HG03097 (cell line): ENCODE data around the gene TLCD5.

Experiments used
- ATAC-seq: cut with Tn5 transposase; IDR thresholded peaks from one replicate; pipeline ENCODE4 v1.9.1; 2021; ENCODE audit not compliant: unreplicated experiment, low FRiP score

The TLCD5 gene

GRCh38 chr11:120306519-120307242 lies 18.4 kb upstream of the TLCD5 start:
- no peak for ATAC-seq

DNA sequence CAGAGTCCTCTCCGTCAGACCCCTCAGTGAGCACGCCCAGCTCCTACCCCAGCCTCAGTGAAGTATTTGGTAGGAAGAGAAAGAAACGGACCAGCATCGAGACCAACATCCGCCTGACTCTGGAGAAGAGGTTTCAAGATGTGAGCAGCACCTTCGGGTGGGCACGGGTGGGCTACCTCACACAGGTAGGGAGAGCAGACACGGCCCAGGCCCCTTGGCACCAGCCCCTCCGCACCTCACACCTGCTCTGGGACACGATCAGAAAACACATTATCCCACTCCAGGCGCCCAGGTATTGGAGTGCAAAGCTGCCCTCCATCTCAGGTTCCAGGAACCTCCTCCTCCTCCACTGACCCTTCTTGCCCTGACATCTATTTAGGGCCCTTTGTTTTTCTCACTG lies 17.6 kb upstream of the TLCD5 start:
- ATAC-seq = no peak

DNA sequence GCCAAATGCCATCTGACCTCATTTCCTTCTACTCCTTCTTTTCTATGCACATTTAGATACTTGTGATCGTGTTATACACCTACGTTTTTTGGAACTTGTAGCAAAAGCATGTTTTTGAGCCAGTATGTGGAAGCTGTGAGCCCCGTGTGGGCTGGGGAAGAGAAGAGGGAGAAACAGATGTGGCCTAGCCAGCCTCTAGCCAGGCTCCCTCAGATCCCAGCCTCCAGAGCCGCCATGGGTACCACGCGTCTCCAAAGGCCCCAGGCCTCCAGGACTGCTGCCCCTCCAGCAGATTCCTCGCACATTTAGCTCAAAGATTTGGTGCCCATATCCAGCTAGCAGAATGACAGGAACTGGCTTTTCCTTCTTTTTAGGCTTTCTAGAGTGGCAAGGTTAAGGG lies 17.0 kb upstream of the TLCD5 start:
- no peak for ATAC-seq

DNA sequence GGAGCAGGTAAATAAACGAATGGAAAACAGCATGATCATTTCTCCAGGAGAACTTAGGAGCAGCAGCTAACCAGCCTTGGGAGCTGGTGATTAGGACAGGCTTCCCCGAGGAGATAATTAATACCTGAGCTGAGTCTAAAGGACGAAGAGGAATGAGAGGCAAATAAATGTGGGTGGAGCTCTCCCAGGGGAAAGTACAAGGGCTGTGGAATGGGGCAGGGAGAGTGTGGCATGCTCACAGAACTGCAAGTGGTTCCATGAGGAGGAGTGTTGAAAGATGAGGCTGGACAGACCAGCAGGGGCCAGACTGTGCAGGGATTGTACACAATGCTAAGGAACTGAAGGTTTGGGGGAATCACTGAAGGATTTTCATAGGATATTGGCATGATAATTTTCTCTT lies 14.2 kb upstream of the TLCD5 start:
- ATAC-seq = no peak

GRCh38 chr11:120314861-120315260 lies 10.2 kb upstream of the TLCD5 start:
- no peak for ATAC-seq

- ATAC-seq = no peak
Measured at GRCh38 chr11:120316880-120317688, 8.0 kb upstream of the TLCD5 start.

- ATAC-seq = no peak
Measured at GRCh38 chr11:120317689-120318480, 7.2 kb upstream of the TLCD5 start.

GRCh38 chr11:120318906-120319305 lies 6.2 kb upstream of the TLCD5 start:
- no peak for ATAC-seq

GRCh38 chr11:120326228-120326627 lies 1.1 kb downstream of the TLCD5 start:
- no peak for ATAC-seq

DNA sequence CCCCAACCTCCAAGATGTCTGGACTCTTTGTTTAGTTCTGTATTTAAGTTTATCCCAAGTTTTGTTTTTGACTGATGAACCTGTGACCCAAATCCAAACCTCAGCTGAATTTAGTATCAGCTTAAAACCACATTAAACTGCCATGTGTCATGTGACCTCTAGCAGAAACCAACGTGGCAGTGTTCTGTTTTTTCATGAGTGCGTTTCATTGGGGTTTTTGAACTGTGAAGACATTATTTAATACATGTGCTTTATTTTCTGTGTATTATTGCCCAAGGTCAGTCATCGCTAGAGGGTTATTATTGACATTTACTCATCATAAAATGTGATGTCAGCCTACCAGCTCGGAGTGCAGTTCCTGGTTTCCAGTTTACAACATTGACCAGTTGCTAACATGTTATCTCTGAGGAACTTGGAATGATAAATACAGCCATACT lies 1.8 kb downstream of the TLCD5 start:
- ATAC-seq = no peak

- ATAC-seq = no peak
Measured at GRCh38 chr11:120327311-120327710, 2.2 kb downstream of the TLCD5 start.

- ATAC-seq = no peak
Measured at GRCh38 chr11:120329556-120329955, 4.5 kb downstream of the TLCD5 start.

- no peak for ATAC-seq
Measured at GRCh38 chr11:120330045-120330444, 4.9 kb downstream of the TLCD5 start.

DNA sequence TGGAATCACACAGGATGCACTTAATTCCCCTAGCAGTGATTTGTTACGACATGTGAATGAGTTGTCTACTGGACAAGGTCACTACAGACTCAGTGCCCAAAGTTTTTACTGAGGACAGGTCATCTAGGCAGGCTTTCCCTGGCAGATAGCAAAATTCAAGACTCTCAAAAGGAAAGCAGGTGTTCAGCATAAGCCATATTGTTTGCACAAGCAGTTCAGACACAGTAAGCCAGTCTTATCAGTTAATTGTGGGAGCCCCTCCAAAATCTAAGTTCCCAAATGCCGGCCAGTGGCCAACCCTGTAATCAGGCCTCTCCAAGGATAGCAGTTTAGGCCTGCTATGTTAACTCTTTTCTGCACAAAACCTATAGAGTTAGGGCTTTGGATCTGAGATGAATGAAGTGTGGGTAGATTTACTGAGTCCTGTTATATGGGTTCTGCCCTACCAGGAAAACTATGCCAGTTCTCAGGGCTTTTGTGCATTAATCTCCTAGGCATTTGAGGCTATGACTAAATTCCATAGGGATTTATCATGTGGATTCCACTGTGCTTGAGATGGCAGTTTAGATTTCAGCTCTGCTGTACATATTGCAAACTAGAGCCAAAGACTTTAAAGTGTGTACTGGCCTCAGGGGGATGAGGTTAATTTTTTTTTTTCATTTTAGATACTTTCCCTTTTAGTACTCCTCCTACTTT lies 6.3 kb downstream of the TLCD5 start:
- ATAC-seq = no peak

- ATAC-seq = no peak
Measured at GRCh38 chr11:120332822-120333716, 8.0 kb downstream of the TLCD5 start.

GRCh38 chr11:120333801-120334200 lies 8.7 kb downstream of the TLCD5 start:
- no peak for ATAC-seq

- ATAC-seq = no peak
Measured at GRCh38 chr11:120334332-120334731, 9.2 kb downstream of the TLCD5 start.

DNA sequence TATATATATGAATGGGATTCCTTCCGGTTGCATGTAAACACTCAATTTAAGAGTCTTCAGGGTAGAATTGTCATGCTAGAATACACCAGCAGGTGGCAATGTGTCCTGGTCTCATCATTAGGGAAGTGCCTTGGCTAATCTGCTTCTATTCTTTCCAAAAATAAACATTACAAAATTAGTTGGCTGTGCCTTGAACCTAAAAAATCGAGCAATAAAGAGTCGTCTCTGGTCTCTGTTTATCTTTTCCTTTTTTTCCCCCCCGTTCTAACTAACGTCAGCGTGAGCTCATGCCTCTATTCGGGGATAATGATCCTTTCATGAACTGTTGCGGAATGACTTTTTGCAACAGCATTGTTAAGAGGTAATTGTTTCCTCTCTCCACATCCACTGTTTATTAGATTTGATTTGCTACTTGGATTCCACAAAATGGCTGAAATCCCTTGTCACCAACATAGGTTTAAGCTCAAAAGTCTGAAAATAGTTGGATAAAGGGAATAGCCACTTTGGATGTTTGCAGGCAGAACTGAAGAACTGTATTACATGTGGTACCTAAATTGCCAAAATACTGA lies 9.9 kb downstream of the TLCD5 start:
- ATAC-seq = no peak

DNA sequence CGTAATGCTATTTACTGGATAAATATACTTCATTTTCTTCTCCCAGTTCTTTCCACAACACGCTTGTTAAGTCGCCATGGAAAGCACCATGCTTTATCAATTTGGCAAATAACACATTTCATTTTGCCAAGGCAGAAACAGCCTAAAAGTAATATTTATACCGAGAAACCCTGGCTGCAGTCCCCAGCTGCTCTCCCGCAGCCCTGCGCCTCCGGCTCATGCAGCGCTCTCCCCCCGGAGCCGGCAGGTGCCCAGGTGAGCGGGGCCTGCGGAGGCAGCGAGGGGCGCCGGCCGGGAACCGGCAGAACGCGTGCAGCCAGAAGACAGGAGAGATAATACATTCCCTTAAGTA lies 10.4 kb downstream of the TLCD5 start:
- ATAC-seq = peak; percentile 6
